Spleen (tissue), 11 donors: ENCODE results near the gene KIF19. TPM values are rescaled to one million over a fixed set of nuclear protein-coding genes. Genes with fewer than 3 reads are reported as not detected.

Experiments
- DNase-seq: peaks from one replicate; pipeline ENCODE4 v3.0.0-alpha.2; 2020
- H3K27ac ChIP-seq, 8 donors: fragments of 200-600 bp; sonication (generic) in 7 of 8; 1 replicate in 4 of 8; 2 replicates in 4 of 8; pipeline versions ENCODE4 v1.5.0 to v1.8.0; 2016 to 2021; ENCODE audit warnings: inconsistent platforms in 4 of 8, mild to moderate bottlenecking in 4 of 8, moderate library complexity in 1 of 8
- H3K27me3 ChIP-seq, 7 donors: fragments of 200-600 bp; sonication (generic) in 6 of 7; replicated peaks in 1 of 7; 1 replicate in 4 of 7; 2 replicates in 3 of 7; pipeline versions ENCODE4 v1.5.0 to v1.8.0; 2016 to 2021; ENCODE audit warnings: inconsistent platforms in 3 of 7, mild to moderate bottlenecking in 1 of 7
- H3K36me3 ChIP-seq, 6 donors: fragments of 200-600 bp; sonication (generic) in 5 of 6; 1 replicate in 4 of 6; 2 replicates in 2 of 6; pipeline versions ENCODE4 v1.5.0 to v1.8.0; 2016 to 2021; ENCODE audit warnings: inconsistent platforms in 2 of 6
- H3K4me1 ChIP-seq, 6 donors: fragments of 200-600 bp; sonication (generic) in 5 of 6; 1 replicate in 3 of 6; 2 replicates in 3 of 6; pipeline versions ENCODE4 v1.5.0 to v1.8.0; 2016 to 2021; ENCODE audit warnings: inconsistent platforms in 3 of 6
- H3K4me3 ChIP-seq, 8 donors: fragments of 200-600 bp; sonication (generic) in 7 of 8; 1 replicate in 4 of 8; 2 replicates in 4 of 8; pipeline versions ENCODE4 v1.5.0 to v1.8.0; 2016 to 2021; ENCODE audit warnings: inconsistent platforms in 4 of 8, mild to moderate bottlenecking in 4 of 8, moderate library complexity in 2 of 8
- H3K9me3 ChIP-seq, 8 donors: fragments of 200-600 bp; sonication (generic) in 7 of 8; 1 replicate in 4 of 8; 2 replicates in 4 of 8; pipeline versions ENCODE4 v1.5.0 to v1.8.0; 2016 to 2021; ENCODE audit warnings: inconsistent platforms in 4 of 8
- POLR2A ChIP-seq, 3 donors: fragments of 450-650 bp; IDR thresholded peaks; one replicate each; pipeline ENCODE4 v1.5.1; 2017; ENCODE audit warnings: antibody characterized with exemption in 3 of 3, mild to moderate bottlenecking in 1 of 3
- POLR2AphosphoS5 ChIP-seq, 3 donors: sonication (generic); formaldehyde crosslinking; IDR thresholded peaks; one replicate each; pipeline ENCODE4 v1.5.1; 2017; ENCODE audit warnings: antibody characterized with exemption in 3 of 3
- WGBS, 5 donors: extraction: QIAGEN DNeasy Blood & Tissue Kit in 3 of 5; methylation state at CpG; one replicate each; pipeline versions ENCODE4 v1.1.5 to v1.1.7; 2013 to 2018; 5-methylcytosine and 5-hydroxymethylcytosine counted together
- intact Hi-C: fragments of 100-400 bp; cut with DNase I; formaldehyde crosslinking; loops from one replicate; pipeline ENCODE4 v1.15.0; 2023; ENCODE audit warnings: low total_unique reads
- polyA plus RNA-seq, 3 donors: library from polyadenylated mRNA; stranded (reverse); fragments of 200-250 nt; gene quantifications; one replicate each; pipeline ENCODE4 v1.2.1, GENCODE V29; 2013
- total RNA-seq, 7 donors: library from RNA; depleted of rRNA in 3 of 7; stranded (reverse); fragments of >200 nt in 3 of 7; fragmentation: NEBNext Ultra II Directional in 4 of 7; extraction: Animal tissue kit (Norgen Biotek cat#: 25700) in 4 of 7; gene quantifications; one replicate each; pipeline versions ENCODE4 v1.1.0 to v1.2.1, GENCODE V29; 2016 to 2021
- TF ChIP-seq, protein P1 (sequence below), 11 experiments: fragments of 200-600 bp in 7 of 11; fragments of 450-650 bp in 4 of 11; sonication (generic) in 4 of 11; IDR thresholded peaks in 8 of 11; conservative IDR thresholded peaks in 3 of 11; 1 replicate in 7 of 11; 2 replicates in 4 of 11; pipeline versions ENCODE4 v1.4.0 to v1.8.0; 2016 to 2021; ENCODE audit warnings: antibody characterized with exemption in 11 of 11, inconsistent platforms in 4 of 11, mild to moderate bottlenecking in 1 of 11
- donor health status: healthy with polysubstance abuse.
- donor health status: DM: no; HTN: no; CAD: no; lungs with moderate emphysema.
- donor health status: DM: no; HTN: no; CAD: no.
- donor health status: Bipolar disorder and iron deficiency.
- donor health status: healthy.
- donor health status: DM: no; HTN: no; CAD: no.
- donor health status: DM: yes; HTN: yes; CAD: no.

KIF19 gene
- total and polyA plus RNA-seq, 10 donors, result 5.7 to 48.2 (median 22.6) TPM

DNA sequence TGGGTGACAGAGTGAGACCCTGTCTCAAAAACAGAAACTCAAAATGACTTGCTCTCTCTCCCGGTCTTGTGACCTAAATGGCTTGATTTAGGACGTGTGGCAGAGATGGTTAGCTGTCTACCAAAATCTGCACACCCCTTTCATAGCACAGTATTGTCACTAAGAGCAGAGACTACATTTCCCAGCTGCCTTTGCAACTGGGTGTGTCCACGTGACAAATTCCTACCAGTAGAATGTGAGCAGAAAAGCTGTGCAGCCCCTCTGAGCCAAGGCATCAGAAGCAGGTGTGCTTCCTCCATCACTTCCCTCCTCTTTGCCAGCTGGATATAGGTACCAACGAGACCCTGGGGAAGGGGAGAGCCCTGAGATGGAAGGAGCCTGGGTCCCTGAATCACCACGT lies 66.8 kb downstream of the KIF19 start:
- H3K36me3 ChIP-seq, result no peaks in the 10 kb centered on the region
- intact Hi-C loops, result no loop called here
- DNase-seq, result no peak
- peaks cover 0 to 3% (median 0%) of the 10 kb centered on the region in 8 donors for H3K9me3 ChIP-seq
- TF ChIP-seq POLR2AphosphoS5 (IDR thresholded peaks at IDR 0.05), result no peak
- TF ChIP-seq POLR2A (IDR thresholded peaks at IDR 0.05), result no peak
- TF ChIP-seq, protein P1, sequence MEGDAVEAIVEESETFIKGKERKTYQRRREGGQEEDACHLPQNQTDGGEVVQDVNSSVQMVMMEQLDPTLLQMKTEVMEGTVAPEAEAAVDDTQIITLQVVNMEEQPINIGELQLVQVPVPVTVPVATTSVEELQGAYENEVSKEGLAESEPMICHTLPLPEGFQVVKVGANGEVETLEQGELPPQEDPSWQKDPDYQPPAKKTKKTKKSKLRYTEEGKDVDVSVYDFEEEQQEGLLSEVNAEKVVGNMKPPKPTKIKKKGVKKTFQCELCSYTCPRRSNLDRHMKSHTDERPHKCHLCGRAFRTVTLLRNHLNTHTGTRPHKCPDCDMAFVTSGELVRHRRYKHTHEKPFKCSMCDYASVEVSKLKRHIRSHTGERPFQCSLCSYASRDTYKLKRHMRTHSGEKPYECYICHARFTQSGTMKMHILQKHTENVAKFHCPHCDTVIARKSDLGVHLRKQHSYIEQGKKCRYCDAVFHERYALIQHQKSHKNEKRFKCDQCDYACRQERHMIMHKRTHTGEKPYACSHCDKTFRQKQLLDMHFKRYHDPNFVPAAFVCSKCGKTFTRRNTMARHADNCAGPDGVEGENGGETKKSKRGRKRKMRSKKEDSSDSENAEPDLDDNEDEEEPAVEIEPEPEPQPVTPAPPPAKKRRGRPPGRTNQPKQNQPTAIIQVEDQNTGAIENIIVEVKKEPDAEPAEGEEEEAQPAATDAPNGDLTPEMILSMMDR (IDR thresholded peaks at IDR 0.05 in 8 of 11, conservative IDR thresholded peaks at IDR 0.05 in 3 of 11), result no peak
- no peaks in the 10 kb centered on the region for H3K27me3 ChIP-seq
- 55 to 83% (median 67%) methylated on average over 5 of the region's 5 CpGs for WGBS, 5 donors
- no peak overlapping the region for H3K27ac ChIP-seq
- no peak overlapping the region for H3K4me3 ChIP-seq
- H3K4me1 ChIP-seq, result peaks cover 0 to 6% (median 0%) of the 10 kb centered on the region in 6 donors

DNA sequence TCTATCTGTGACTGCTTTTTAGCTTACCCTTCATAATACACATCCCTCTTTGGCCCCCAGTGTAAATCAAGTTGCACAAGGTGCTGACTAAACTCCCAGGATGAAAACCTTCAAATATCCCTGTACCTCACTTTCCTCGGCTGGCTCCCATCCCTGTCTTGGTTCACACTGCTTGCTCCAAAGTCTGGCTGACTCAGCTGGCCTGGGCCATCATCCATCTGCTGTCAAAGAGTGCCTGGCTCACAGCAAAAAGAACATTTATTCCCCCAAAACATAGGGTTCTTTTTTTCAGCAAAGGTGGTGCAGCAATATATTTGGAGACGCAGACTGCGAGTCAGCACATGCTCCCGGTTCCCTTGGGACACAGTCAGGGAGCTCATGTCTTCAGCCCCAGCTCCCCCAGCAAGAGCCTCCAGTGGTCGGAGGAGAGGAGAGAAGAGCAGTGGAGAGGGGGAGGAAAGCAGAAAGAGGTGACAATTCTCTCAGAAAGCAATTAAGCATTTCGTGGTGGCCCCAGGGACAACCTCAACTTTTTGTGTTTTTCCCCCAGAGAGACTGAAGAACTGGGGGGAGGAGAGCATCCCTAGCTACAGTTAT lies 67.4 kb downstream of the KIF19 start:
- H3K27me3 ChIP-seq, result no peaks in the 10 kb centered on the region
- intact Hi-C loops, result no loop called here
- no peak overlapping the region for H3K4me3 ChIP-seq
- H3K9me3 ChIP-seq, result peaks cover 0 to 3% (median 0%) of the 10 kb centered on the region in 8 donors
- no peak overlapping the region for H3K27ac ChIP-seq
- no peak for DNase-seq
- peaks cover 0 to 6% (median 0%) of the 10 kb centered on the region in 6 donors for H3K4me1 ChIP-seq
- H3K36me3 ChIP-seq, result no peaks in the 10 kb centered on the region
- 69 to 88% (median 74%) methylated on average over 6 of the region's 6 CpGs for WGBS, 5 donors
- no peak for TF ChIP-seq POLR2AphosphoS5 (IDR thresholded peaks at IDR 0.05)
- TF ChIP-seq POLR2A (IDR thresholded peaks at IDR 0.05), result no peak
- TF ChIP-seq, protein P1 (IDR thresholded peaks at IDR 0.05 in 8 of 11, conservative IDR thresholded peaks at IDR 0.05 in 3 of 11), result no peak

DNA sequence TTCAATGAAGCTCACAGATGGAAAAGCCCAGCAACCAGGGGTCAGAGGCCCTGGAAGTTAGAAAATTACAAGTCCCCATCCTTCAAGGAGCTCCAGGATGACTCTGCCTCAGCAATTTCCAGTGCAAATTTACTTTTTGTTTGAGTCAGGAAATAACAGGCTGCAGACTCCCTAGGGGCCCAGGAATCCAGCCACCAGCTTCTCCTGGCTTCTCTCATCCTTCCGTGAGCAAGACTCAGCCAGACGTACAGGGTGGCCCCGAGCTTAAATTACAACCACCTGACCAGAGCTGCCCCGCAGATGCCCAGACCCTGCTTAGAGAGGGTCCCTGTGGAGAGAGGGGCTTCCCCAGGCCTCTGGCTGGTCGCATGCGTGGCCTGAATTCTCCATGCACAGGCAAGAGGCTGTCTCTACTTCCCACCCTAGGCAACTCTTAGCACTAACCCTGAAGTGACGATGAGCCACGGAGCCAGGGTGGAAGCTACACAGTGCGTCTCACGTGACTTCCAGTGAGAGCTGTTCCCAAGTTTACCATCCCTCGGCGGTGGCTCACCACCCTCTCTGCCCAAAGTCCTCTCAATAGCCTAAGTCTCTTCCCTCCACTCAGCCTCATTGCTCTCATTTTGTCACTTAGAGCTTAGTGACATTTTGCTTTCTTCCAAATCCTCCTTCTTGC lies 68.4 kb downstream of the KIF19 start:
- WGBS, 5 donors, result 85 to 96% (median 93%) methylated on average over 11 to 12 of the region's 12 CpGs
- no peak overlapping the region for H3K27ac ChIP-seq
- no peak for DNase-seq

DNA sequence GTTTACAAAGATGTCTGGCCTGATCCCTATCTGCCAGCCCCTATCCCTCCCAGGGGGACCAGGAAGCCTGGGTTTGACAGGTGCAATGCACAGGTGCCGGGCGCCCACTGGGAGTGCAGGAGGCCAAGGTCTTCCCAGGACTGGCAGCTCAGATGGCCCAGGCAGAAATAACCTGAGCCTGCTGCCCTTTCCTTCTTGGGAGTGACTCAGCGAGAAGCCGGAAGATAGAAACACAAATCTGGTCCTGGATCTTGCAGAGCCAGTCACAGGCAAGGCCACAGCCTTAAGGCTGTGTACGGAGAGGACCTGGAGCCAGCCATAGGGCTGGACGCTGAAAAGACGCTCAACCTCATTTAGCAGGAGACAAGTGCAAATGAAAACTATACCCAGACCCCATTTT lies 69.0 kb downstream of the KIF19 start:
- TF ChIP-seq POLR2A (IDR thresholded peaks at IDR 0.05) (no peak), POLR2AphosphoS5 (IDR thresholded peaks at IDR 0.05) (no peak)
- TF ChIP-seq, protein P1 (IDR thresholded peaks at IDR 0.05 in 8 of 11, conservative IDR thresholded peaks at IDR 0.05 in 3 of 11), result no peak

More for the DNA sequence above, 68.4 kb downstream of the KIF19 start:
- Histone ChIP-seq H3K9me3 (peaks cover 0 to 3% (median 0%) of the 10 kb centered on the region in 8 donors), H3K4me3 (no peak overlapping the region), H3K36me3 (no peaks in the 10 kb centered on the region), H3K4me1 (peaks cover 0 to 6% (median 0%) of the 10 kb centered on the region in 6 donors), H3K27me3 (no peaks in the 10 kb centered on the region)
- TF ChIP-seq POLR2A (IDR thresholded peaks at IDR 0.05) (no peak), POLR2AphosphoS5 (IDR thresholded peaks at IDR 0.05) (no peak)
- TF ChIP-seq, protein P1 (IDR thresholded peaks at IDR 0.05 in 8 of 11, conservative IDR thresholded peaks at IDR 0.05 in 3 of 11), result no peak
- intact Hi-C loops, result no loop called here

More for the DNA sequence above, 69.0 kb downstream of the KIF19 start:
- Histone ChIP-seq H3K4me1 (peaks cover 0 to 6% (median 0%) of the 10 kb centered on the region in 6 donors), H3K9me3 (peaks cover 0 to 3% (median 0%) of the 10 kb centered on the region in 8 donors), H3K36me3 (no peaks in the 10 kb centered on the region), H3K27me3 (no peaks in the 10 kb centered on the region), H3K4me3 (no peak overlapping the region), H3K27ac (no peak overlapping the region)
- WGBS, 5 donors, result 79 to 86% (median 81%) methylated on average over 7 of the region's 7 CpGs
- no peak for DNase-seq
- intact Hi-C loops, result no loop called here
